Stromal cell of bone marrow (primary cell): ENCODE results near the gene NIM1K.
"Not testable (repeated sequence)": the region's sequence is repeated elsewhere in the genome, so short reads cannot be mapped to it uniquely, and the experiment has no call there.

Source experiments
- DNase-seq: peaks from one replicate; pipeline ENCODE4 v3.0.0-alpha.2; 2012; ENCODE audit warnings: low read depth

Gene NIM1K

GRCh38 chr5:43230707-43231106 is 38.7 kb downstream of the NIM1K start:
- DNase-seq, result no peak

GRCh38 chr5:43231977-43232376 is 40.0 kb downstream of the NIM1K start:
- no peak for DNase-seq

GRCh38 chr5:43232943-43233833 is 41.2 kb downstream of the NIM1K start:
- DNase-seq, result no peak

- DNase-seq, result no peak
Measured at GRCh38 chr5:43233946-43234345, 41.9 kb downstream of the NIM1K start.

- no peak for DNase-seq
Measured at GRCh38 chr5:43236653-43237355, 44.8 kb downstream of the NIM1K start.

GRCh38 chr5:43242196-43242595 is 50.2 kb downstream of the NIM1K start:
- DNase-seq, result no peak

GRCh38 chr5:43243270-43243669 is 51.2 kb downstream of the NIM1K start:
- DNase-seq, result no peak

GRCh38 chr5:43244823-43245565 is 53.0 kb downstream of the NIM1K start:
- no peak for DNase-seq

GRCh38 chr5:43245724-43246385 is 53.8 kb downstream of the NIM1K start:
- DNase-seq, result no peak

- no peak for DNase-seq
Measured at GRCh38 chr5:43251754-43252153, 59.7 kb downstream of the NIM1K start.

- no peak for DNase-seq
Measured at GRCh38 chr5:43255704-43256103, 63.7 kb downstream of the NIM1K start.

GRCh38 chr5:43256261-43256966 is 64.4 kb downstream of the NIM1K start:
- DNase-seq, result no peak

GRCh38 chr5:43258116-43258515 is 66.1 kb downstream of the NIM1K start:
- DNase-seq, result no peak

GRCh38 chr5:43262269-43262668 is 70.2 kb downstream of the NIM1K start:
- DNase-seq, result not testable (repeated sequence)

- no peak for DNase-seq
Measured at GRCh38 chr5:43268188-43268820, 76.3 kb downstream of the NIM1K start.

GRCh38 chr5:43270645-43271044 is 78.6 kb downstream of the NIM1K start:
- no peak for DNase-seq

GRCh38 chr5:43273552-43273951 is 81.5 kb downstream of the NIM1K start:
- DNase-seq, result no peak

- DNase-seq, result no peak
Measured at GRCh38 chr5:43274435-43275114, 82.5 kb downstream of the NIM1K start.

GRCh38 chr5:43275391-43275790 is 83.4 kb downstream of the NIM1K start:
- no peak for DNase-seq

- no peak for DNase-seq
Measured at GRCh38 chr5:43279548-43280274, 87.7 kb downstream of the NIM1K start.
